ENCODE data around the gene ASB14.
A peak's percentile ranks its signal among the peaks of the same experiment; 100 is the strongest.

Gene ASB14

DNA sequence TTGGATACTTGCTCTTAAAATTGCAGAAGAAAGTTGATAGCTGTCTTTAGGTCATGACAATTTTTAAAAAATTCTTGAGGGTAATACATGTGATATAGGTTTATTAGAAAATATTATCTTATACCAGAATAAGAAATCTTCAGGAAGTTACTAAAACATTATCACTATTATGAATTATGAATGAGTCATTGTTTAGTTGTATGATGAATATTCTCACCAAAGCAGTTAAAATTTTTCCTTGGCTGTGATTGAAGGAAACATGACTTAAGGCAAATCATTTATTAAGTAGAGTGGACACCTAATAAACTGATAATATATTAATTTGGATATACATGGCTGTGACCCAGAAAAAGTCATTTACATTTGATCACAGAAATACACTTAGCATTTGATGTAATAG lies 34.8 kb downstream of the ASB14 start:
- DNase-seq = no peak

GRCh38 chr3:57256844-57257243 lies 35.6 kb downstream of the ASB14 start:
- DNase-seq = no peak

DNA sequence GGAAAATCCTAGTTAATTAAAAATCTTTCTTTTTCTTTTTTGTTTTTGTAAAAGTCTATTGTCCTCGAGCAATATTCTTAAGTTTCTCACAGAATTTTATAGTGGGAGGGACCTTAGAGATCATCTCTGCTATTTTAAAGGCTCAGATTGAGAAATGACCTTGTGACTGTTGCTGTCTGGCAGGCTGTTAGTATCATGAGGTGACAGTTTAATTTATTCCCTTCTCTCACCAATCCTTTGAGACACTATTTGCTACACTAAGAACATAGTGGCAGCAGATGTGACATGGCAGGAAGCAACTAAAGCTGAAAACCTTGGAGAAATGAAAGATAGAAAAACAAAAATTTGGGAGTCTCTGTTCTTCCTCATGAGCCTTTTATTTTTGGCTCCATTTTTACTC lies 40.1 kb downstream of the ASB14 start:
- no peak for DNase-seq

- DNase-seq = no peak
Observed at GRCh38 chr3:57244946-57245345, 47.5 kb downstream of the ASB14 start.

DNA sequence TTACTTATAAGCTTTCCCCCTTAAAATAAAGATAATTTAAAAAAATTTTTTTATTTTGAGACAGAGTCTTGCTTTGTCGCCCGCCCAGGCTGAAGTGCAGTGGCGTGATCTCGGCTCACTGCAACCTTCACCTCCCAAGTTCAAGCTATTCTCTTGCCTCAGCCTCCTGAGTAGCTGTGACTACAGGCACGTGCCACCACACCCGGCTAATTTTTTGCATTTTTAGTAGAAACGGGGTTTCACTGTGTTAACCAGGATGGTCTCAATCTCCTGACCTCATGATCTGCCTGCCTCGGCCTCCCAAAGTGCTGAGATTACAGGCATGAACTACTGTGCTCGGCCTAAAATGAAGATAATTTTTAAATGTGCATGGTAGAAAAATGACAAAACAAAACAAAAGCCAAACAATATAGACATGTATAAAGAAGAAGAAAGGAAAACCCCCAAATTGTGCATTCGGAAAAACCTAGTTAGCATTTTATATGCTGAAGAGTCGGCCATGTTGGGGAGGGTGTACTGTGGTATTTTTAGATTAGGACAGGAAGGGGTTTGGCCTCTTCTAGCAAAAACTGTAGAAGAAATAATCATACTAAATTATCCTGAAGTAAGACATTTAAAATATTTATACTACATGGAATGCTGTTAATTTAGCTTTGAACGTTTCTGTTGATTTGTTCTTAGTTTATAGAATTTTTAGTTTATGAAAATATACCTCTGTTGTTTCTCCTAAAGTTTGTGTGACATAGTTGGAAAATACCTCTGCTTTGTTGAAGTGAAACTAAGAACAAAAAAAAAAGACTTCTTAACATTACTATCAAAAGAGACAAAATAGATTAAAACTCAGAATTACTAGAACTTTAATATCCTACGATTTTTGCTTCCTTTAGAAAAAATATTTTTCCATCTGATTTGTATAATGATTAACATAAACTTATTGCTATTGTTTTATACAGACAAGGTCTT lies 57.6 kb downstream of the ASB14 start:
- no peak for DNase-seq

DNA sequence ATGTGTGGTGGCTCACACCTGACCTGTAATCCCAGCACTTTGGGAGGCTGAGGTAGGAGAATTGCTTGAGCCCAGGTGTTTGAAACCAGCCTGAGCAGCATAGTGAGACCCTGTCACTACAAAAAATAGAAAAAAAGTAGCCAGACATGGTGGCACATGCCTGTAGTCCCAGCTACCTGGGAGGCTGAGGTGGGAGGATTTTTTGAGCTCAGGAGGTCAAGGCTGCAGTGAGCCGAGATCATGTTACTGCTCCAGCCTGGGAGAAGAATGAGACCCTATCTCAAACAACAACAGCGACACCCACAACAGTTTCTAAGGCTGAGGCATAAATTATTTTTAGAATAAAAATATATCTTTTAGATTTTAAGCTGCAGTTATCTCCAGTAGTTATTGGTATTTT lies 58.7 kb downstream of the ASB14 start:
- no peak for DNase-seq

- no peak for DNase-seq
Observed at GRCh38 chr3:57230006-57230405, 62.5 kb downstream of the ASB14 start.

DNA sequence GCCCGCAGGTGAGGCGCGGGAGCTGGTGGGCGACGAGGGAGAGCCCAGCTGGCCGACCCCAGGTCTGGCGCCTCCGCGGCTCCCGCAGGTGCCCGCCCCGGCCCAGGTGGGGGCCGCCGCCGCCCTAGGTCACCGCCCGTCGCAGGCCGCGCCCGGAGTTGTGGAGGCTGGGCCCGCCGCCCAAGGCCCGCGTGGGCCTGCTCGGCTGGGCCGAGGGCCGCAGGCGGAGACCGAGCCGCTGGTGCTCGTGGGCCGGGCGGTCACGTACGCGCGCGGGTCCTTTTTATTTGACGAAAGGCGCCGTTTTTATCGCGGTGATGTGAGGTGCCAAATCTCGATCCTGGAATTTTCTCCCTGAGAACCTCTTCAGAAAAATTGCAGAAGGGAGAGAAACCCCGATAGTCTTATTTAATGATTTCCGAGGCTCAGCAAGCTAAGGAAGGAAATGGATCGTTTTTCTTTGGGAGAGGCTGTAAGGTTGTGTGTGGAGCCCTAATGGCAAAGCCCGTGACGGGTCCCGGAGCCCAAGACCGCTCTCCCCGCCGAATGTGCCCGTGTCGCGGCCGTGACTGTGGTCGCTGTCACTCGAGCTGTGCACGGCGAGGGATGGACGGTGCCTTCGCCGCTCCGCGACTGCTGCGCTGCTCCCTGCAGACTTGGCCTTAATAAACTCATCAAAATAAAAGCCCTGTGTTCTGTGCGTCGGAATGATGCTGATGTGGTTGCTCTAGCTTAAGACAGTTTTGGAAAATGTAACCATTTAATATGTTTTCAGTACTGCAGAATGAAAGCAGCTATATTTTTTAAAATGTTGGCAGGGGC lies 64.3 kb downstream of the ASB14 start:
- DNase-seq = peak; percentile 12

- peak; percentile 28 for DNase-seq
Observed at GRCh38 chr3:57227204-57227929, 65.1 kb downstream of the ASB14 start, which contains the start of gene APPL1. Gene APPL1, plus strand, starts transcription at chr3:57227729. Its CDS starts 155 bp downstream, at chr3:57227884.

GRCh38 chr3:57226176-57226575 lies 66.3 kb downstream of the ASB14 start:
- DNase-seq = no peak

DNA sequence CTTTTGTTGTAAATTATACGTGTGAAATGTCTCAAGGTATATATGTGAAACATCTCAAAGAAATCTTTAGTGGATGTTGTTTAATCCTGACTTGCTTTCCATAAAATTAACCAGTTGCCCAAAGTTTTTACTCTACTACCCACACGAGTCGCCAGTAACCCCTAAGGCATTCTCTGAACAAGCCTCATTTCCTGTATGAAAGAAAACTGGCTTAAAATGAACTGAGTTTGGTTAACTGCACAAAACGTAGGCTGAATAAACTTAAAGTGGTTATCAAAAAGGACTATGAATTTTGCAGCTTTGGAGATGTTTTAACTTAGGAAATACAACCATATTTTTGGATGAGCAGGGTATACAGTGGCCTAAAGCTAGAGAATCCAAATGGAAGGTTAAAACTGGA lies 67.6 kb downstream of the ASB14 start:
- DNase-seq = no peak

DNA sequence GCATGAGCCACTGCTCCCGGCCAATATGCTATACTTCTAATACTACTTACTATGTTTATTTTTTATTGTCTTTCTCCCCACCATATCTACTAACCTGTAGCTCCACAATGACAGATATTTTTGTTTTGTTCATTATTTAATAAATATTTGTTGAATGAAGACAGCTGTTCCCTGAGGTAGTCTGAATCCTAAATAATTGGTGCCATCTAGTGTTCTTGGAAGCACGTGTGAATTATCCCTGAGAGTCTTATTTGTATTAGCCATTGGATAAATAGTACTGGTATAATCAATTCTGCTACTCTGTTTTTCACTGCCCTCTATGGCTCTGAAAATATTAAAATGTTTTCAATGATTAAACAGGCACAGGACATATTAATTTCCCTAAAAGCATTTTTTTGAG lies 70.6 kb downstream of the ASB14 start:
- DNase-seq = no peak
